Measurements from ENCODE around the gene MYBBP1A.

- TF ChIP-seq POLR2A (IDR thresholded peaks at IDR 0.05) = no peak
- TF ChIP-seq, protein P1, sequence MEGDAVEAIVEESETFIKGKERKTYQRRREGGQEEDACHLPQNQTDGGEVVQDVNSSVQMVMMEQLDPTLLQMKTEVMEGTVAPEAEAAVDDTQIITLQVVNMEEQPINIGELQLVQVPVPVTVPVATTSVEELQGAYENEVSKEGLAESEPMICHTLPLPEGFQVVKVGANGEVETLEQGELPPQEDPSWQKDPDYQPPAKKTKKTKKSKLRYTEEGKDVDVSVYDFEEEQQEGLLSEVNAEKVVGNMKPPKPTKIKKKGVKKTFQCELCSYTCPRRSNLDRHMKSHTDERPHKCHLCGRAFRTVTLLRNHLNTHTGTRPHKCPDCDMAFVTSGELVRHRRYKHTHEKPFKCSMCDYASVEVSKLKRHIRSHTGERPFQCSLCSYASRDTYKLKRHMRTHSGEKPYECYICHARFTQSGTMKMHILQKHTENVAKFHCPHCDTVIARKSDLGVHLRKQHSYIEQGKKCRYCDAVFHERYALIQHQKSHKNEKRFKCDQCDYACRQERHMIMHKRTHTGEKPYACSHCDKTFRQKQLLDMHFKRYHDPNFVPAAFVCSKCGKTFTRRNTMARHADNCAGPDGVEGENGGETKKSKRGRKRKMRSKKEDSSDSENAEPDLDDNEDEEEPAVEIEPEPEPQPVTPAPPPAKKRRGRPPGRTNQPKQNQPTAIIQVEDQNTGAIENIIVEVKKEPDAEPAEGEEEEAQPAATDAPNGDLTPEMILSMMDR (IDR thresholded peaks at IDR 0.05) = no peak
These were observed 14.9 kb downstream of the MYBBP1A start for GRCh38 chr17:4540224-4540651.
